Prostate gland (tissue), 2 donors: ENCODE measurements around the gene CLGN.

ENCODE experiments used
- CTCF ChIP-seq, 4 experiments: fragments of 200-600 bp in 2 of 4; fragments of 450-650 bp in 2 of 4; sonication (generic) in 2 of 4; IDR thresholded peaks; 1 replicate in 3 of 4; 2 replicates in 1 of 4; pipeline ENCODE4 v1.5.1; 2016 to 2019; ENCODE audit warnings: antibody characterized with exemption in 4 of 4, mild to moderate bottlenecking in 2 of 4, moderate library complexity in 2 of 4
- POLR2A ChIP-seq: fragments of 450-650 bp; IDR thresholded peaks from one replicate; pipeline ENCODE4 v1.6.1; 2016; ENCODE audit warnings: antibody characterized with exemption, mild to moderate bottlenecking

- TF ChIP-seq CTCF (IDR thresholded peaks at IDR 0.05) (peak in 3 of 4 experiments; percentile 41 to 54 (median 45)), POLR2A (no peak)
Observed at GRCh38 chr4:140427106-140427918, at the start of gene CLGN.
